Raji (cell line): ENCODE data around the gene CHST15.

Experiments used
- POLR2A ChIP-seq: IDR thresholded peaks from 2 replicates; pipeline ENCODE4 v1.6.1; 2011; ENCODE audit warnings: low read depth, low read length, control low read depth; ENCODE audit not compliant: insufficient read depth

The CHST15 gene

DNA sequence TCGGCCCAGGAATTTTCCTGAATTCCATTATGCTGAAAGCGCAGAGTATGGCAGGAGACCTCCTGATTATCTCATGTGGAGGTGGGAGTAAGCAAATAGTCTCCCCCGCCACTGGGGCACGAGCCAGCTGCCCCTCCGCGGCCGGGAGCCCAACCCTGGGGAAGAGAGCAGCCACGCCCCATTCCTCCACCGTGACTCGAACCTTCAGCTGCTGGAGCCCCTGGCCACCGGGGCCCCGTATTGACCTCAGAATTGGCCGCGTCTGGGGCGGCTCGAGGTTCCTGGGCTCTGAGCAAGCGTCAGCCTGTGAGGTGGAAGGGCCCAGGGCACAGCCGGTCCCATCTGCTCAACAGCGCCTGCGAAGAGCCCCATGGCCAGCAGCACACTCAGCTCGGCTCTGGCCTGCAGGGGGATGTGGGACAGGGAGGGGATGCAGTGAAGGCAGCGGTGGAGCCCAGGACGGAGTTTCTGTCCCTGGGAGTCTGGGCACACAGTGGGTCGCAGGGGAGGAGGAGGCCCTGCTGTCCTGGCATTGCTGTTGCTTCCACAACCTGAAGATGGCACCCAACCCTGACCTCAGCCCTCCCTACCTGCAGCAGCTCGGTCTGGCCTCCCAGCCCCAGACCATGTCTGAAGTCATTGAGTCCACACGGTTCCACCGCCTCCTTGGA is 97.8 kb downstream of the CHST15 start:
- TF ChIP-seq POLR2A = no peak

DNA sequence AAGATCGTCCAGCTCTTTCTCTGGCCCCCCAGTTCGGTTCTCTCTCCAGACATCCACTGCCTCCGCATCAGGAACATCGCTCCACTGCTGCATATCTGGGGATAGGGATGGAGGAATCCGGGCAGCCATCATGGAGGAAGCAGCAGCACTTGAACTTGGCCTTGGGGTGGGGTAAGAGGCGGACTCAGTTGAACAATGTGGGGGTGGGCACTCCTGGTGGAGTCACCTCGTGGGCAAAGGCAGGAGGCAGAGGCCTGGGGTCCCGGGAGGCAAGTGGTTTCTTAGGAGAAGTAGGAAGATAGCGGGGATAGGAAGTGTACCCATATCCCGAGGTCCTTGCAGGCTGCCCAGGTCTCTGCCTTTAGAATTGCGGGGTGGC is 98.3 kb downstream of the CHST15 start:
- TF ChIP-seq POLR2A = no peak

DNA sequence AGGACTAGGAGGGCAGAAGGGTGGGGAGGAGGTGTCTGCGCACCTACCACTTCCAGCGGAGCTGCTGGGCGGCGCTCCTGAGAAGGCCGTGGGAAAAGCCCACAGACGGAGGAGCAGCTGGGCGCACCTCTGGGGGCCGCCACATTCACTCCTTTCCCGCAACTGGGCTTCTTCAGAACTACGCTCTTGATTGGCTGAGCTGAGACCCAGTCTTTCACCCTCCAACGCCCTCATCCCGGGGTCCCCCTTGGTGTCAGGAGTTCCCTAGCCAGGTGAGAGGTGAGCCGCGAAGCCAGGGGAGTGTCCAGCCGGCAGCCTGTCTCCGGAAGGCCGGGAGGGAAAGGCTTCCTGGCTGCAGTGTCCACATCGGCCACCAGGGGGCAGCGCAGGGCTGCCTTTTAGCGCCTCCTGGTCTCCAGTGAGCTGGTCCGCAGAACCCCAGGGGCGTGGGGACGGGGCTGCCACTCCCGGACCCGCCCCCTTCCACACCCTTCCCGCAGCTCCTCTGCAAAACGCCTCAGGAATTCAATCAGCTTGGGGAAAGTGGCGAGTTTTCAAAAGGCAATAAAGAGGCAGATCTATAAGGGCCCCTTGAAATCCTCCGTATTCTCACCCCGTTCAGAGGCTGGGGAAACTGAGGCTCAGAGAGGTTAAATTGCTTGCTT is 98.8 kb downstream of the CHST15 start:
- TF ChIP-seq POLR2A = no peak

DNA sequence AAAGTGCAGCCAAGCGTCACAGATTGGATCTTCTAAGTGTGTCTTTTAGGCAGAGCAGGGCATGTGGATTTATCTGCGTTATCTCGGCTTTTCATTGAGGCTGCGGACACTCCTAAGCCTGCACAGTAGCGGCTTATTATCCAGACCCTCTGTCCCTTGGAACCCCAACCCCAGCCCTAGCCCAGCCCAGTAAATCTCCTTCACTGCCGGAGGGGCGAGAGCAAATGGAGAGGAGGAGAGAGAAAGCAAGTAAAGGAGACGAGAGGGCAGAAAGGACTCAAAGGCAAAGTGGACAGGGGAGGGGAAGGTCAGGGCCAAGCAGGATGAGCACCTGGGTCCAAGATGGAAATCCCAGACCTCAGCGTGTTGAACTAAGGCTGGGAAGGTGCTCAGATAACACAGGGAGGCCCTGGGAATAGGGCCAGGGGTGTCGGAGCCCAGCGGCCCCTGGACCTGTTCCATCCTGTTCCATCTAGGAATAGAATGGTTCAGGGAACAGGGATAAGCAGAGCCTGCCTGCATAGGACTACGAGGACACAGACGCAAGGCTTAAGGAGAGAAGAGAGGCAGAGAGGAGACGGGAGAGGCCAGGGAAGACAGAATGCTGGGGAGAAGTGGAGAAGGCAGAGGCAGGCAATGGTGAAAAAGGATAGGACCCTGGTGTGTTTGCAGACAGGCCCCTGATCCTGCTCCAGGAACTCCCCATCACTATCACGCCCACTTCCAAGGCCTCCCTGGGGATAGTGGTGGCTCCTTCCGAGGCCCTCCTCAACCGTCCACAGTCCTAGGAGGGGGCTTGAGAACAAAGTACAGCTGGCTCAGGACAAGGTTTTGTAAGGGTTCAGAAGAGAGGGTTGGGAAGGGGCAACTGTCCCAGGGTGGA is 99.6 kb downstream of the CHST15 start:
- no peak for TF ChIP-seq POLR2A

DNA sequence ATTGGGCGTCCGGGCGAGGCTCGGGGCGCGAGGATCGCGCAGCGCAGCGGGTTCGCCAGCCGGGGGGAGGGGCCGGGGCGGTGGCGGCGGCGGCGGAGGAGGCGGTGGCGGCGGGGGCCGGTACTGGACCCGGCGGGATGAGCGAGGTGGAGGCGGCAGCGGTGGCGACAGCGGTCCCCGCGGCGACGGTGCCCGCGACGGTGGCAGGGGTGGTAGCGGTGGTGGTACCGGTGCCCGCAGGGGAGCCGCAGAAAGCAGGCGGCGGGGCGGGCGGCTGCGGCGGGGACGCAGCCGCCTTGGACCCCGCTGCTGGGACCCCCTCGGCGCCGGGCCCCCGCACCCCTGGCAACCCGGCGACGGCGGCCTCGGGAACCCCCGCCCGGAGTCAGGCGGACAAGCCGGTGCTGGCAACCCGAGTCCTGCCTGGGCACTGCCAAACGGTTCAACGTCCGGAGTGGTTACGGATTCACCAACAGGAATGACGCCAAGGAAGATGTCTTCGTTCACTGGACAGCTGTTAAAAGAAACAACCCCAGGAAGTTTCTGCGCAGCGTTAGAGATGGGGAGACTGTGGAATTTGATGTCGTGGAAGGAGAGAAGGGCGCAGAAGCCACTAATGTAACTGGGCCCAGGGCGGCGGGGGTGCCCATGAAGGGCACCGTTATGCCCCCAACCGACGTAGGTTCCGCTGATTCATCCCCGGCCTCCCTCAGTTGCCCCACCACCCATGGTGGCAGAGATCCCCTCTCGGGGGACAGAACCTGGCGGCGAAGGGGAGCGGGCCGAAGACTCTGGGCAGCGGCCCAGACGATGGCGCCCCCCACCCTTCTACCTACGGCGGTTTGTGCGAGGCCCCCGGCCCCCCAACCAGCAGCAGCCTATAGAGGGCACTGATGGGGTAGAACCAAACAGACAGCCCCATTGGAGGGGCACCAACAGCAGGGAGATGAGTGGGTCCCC is 101.5 kb downstream of the CHST15 start:
- no peak for TF ChIP-seq POLR2A

DNA sequence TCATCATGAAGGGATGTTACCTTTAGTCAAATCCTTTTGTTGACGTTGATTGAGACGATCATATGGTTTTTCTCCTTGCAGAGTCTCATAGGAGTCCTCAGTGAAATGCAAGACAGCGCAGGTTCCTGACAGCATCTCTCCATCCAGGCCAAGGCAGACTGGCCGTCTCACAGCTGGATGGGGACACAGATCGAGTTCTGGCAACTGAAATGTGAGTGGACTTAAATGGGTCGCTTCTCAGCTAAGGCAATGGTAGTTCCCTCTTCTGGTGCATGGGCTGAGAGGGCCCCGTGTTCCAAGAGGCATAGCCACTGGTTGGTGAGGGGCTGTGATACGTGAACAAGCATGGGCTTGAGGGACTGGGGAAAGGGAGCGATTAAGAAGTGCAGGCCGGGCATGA is 102.5 kb downstream of the CHST15 start:
- TF ChIP-seq POLR2A = no peak

DNA sequence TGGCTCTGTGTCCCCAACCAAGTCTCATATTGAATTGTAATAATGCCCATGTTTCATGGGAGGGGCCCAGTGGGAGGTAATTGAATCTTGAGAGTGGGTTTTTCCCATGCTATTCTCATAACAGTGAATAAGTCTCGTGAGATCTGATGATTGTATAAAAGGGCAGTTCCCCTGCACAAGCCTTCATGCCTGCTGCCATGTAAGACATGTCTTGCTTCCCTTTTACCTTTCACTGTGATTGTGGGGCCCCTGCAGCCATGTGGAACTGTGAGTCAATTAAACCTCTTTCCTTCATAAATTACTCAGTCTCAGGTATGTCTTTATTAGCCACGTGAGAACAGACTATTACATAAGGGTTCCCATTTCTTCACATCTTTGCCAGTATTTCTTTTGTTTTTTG is 104.7 kb downstream of the CHST15 start:
- no peak for TF ChIP-seq POLR2A

DNA sequence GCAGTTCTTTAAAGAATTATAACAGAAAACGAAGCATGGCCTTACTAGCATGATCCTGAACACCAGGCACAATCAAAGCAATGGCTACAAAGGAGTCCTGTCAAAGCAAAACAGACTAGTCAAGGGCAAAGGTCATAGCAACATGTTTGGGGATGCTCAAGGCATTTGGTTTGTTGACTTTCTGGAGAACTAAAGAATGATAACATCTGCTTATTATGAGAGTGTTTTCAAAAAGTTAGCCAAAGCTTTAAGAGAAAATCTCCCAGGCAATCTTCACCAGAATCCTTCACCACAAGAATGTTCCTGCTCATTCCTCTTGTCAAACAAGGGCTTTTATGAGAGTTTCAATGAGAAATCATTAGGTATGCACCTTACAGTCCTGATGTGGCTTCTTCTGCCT is 106.7 kb downstream of the CHST15 start:
- TF ChIP-seq POLR2A = no peak

DNA sequence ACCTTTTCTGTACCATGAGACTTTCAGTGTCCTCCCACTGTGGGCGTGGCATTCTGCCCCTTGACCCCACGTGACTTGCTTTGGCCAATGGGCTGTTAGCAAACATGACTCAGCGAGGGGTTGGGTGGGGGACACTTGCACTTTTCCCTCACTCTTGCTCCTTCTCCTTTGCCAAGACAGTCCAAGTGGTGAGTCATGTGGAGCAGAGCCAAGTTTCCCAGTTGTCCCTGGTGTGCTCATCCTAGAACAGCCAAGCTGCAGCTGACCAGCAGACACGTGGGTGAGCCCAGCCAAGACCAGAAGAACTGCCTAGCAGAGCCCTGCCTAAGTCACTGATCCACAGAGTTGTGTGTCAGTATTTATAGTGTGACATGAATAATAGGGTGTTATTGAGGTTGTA is 119.0 kb downstream of the CHST15 start:
- TF ChIP-seq POLR2A = no peak

DNA sequence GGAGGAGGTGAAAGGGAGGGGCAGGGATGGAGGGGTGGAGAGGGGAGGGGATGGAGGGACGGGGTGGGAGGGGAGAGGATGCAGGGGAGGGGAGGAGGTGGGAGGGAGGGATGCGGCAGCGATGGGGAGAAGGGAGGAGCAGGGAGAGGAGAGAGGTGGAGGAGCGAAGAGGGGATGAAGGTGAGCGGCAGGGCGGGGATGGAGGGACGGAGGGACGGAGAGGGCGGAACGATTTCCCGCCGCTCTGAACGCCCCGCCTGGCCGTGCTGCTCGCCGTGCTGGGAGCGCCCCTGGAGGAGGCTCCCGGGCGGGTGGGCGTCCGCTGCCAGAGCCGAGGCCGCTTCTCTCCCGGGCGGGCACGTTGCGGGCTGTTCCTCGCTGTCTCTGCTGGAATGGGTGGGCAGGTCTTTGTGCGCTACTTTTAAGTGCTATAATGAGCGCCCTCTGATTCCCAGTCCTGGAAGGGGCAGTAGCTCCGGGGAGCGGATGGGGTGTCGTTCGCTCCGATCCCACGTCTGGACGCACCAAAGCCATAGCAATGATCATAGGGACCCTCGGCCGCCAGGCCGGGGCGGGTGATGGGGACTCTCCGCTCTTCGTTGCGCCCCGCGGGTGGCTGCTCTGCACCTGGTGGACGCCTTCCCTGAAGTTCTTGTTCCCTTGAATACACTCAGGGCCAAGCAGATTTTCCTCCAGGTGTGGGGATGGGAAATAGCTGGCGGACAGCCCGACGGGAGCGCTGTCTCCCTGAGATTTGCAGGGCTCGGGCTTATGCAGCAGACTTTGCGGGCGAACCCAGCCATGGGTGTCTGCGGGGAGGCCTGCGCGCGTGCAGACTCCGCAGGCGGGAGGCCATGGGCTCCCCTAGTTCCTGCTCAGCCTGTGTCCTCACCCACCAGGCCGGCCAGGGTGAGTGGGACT is 120.7 kb downstream of the CHST15 start:
- TF ChIP-seq POLR2A = no peak

DNA sequence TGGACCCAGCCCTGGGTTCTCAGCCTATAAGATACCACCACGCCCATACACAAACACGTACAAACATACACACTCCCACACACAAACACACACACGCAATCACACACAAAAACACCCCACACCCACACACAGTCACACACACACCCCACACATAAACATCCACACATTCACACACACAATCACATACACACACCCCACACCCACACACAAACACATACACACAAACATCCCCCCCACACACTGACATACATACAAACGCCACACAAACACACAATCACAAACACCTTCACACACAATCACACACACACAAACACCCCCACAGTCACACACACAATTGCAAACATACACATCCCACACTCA is 122.5 kb downstream of the CHST15 start:
- TF ChIP-seq POLR2A = no peak

DNA sequence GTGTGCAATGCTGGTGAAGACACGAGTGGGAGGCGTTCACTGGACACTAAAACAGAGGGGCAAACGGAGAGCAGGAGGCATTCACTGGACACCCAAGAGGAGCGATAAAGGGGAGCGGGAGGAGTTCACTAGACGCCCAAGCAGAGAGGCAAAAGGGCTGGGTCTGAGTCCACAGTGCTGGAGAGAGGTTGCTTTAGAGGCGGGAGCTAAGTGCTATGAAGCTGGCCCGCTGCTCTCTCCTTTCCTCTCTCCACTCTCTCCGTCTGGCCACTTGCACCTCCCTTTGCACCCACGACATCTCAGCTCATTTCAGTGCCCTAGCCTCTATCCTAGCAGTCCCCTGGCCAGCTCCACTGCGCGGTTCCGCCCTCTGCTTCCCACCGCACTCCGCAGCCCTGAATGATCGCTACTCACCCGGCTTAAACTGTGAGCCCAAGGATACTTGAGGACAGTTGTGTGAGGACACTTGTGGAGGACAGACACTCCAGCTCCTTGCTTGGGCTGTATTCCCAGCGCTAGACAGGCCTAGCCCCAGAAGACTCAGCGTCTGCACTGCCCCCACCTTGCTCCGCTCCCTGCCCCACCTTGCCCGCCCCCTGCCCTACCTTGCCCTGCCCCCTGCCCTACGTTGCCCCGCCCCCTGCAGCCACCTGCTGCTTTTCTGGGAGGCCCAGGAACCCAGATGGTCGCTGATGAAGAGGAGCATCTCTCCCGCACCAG is 123.0 kb downstream of the CHST15 start:
- TF ChIP-seq POLR2A = no peak

DNA sequence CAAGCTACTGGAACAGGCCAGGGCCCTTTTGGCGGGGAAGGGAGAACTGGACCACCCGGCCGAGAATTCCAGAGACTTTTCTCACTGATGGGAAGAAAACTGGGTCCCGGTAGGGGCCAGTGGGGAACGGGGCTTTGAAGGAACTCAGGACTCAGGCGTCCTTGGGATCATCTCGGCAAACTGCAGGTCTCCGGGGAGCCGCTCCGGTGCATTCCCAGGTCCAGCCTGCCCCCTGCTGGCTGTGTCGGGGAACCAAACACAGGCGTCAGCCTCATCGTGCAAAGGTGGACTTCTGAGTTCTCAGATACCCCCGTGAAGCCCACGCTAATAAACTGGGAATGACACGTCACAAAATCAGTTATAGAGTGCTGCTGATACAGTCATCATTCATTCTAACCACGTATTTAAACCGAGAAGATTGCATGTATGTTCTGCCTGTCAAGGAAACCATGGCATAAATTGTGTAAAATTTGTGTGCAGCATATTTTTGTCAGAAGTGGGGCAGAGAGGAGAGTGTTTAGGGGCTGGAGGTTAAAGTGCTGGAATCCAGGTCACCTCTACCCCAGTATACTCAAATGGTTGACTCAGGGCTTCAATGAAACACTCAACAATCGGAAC is 125.7 kb downstream of the CHST15 start:
- no peak for TF ChIP-seq POLR2A
